GM13977 (cell line): ENCODE data around the gene OR4D5.

Experiments
- DNase-seq: peaks from one replicate; pipeline ENCODE4 v3.0.0; 2012; ENCODE audit warnings: low spot score
- in situ Hi-C: fragments of 300-500 bp; cut with MboI; formaldehyde crosslinking; loops from one replicate; pipeline ENCODE4 v1.12.0; 2022; ENCODE audit warnings: low sequenced_read_pairs, low pct_unique_long_range_greater_than_20kb, mixed read lengths, inconsistent platforms; ENCODE audit not compliant: unreplicated experiment
- TF ChIP-seq, protein P1 (sequence below): IDR thresholded peaks from 2 replicates; pipeline ENCODE4 v1.5.1; 2012; ENCODE audit warnings: mild to moderate bottlenecking, control low read depth; ENCODE audit not compliant: insufficient read depth; ENCODE audit errors: extremely low read depth, missing control alignments

The OR4D5 gene

GRCh38 chr11:123920943-123921342, 18.5 kb upstream of the OR4D5 start:
- TF ChIP-seq, protein P1, sequence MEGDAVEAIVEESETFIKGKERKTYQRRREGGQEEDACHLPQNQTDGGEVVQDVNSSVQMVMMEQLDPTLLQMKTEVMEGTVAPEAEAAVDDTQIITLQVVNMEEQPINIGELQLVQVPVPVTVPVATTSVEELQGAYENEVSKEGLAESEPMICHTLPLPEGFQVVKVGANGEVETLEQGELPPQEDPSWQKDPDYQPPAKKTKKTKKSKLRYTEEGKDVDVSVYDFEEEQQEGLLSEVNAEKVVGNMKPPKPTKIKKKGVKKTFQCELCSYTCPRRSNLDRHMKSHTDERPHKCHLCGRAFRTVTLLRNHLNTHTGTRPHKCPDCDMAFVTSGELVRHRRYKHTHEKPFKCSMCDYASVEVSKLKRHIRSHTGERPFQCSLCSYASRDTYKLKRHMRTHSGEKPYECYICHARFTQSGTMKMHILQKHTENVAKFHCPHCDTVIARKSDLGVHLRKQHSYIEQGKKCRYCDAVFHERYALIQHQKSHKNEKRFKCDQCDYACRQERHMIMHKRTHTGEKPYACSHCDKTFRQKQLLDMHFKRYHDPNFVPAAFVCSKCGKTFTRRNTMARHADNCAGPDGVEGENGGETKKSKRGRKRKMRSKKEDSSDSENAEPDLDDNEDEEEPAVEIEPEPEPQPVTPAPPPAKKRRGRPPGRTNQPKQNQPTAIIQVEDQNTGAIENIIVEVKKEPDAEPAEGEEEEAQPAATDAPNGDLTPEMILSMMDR: no peak
- DNase-seq: no peak
- in situ Hi-C loops: no loop called here

DNA sequence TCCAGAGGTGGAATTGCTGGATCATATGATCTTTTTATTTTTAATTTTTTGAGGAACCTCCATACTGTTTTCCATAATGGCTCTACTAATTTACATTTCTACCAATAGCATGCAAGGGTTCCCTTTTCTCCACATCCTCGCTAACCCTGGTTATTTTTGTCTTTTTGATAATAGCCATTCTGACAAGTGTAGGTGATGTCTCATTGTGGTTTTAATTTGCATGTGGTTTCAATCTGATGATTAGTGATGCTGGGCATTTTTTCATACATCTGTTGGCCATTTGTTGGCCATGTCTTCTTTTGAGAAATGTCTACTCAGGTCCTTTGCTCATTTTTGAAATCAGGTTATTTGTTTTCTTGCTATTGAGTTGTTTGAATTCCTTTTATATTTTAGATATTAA, 15.4 kb upstream of the OR4D5 start:
- in situ Hi-C loops: no loop called here
- TF ChIP-seq, protein P1: no peak
- no peak for DNase-seq

DNA sequence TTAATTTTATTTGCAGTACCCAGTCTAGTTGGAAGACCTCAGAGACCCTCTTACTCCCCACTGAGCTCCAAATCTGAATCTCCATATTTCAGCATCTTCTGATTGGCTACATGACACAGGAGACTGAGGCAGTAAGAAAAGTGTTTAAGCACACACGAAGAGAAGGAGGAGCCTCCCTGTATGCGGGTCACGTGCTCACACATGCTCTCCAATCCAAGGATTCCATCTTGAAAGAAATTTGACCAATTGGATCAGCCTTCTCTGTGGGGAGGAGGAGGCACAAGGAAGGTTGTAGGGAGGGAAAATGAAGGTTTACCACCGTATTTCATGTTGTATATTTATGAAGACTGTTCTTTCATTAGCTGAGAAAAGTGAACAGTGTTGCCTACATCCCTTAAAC, 3.0 kb downstream of the OR4D5 start:
- in situ Hi-C loops: no loop called here
- DNase-seq: no peak
- TF ChIP-seq, protein P1: no peak

- no peak for DNase-seq
- in situ Hi-C loops: no loop called here
- TF ChIP-seq, protein P1: no peak
Observed at GRCh38 chr11:123943738-123944137, 4.3 kb downstream of the OR4D5 start, which contains the start of gene OR6T1. TSS of gene OR6T1 (minus strand) at chr11:123943838. CDS start at chr11:123943838, 0 bp downstream.

- in situ Hi-C loops: no loop called here
- TF ChIP-seq, protein P1: no peak
- no peak for DNase-seq
Observed at GRCh38 chr11:123945132-123945531, 5.7 kb downstream of the OR4D5 start.

GRCh38 chr11:123956752-123957151, 17.3 kb downstream of the OR4D5 start:
- in situ Hi-C loops: no loop called here
- no peak for DNase-seq
- TF ChIP-seq, protein P1: no peak

DNA sequence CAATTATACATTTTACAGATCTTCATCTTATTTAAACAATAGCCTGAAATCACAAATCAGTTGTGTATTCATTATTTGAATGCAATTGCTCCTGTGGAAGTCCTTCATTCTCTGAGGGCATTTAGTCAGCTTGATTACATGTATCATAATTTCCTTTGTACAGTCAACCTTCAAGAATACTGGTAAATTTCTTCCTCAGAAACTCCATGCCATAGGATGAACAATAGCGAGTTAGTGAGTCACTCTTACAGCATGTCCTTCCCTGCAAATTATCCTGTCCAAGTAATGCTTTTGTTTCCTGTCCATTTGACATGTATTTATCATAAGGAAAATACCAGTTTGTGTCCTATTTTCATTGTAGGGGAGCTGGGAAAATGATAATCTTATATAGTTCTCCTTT, 34.4 kb downstream of the OR4D5 start:
- DNase-seq: no peak
- in situ Hi-C loops: no loop called here
- TF ChIP-seq, protein P1: no peak
